K562 (cell line): Measurements from ENCODE around the gene ACTN2. TPM values are rescaled to one million over a fixed set of nuclear protein-coding genes. Genes with fewer than 3 reads are reported as not detected.

Source experiments
- DPF2 ChIP-seq: fragments of 450-650 bp; IDR thresholded peaks from 2 replicates; pipeline ENCODE4 v1.6.1; 2016
- KAT7 ChIP-seq: sonication (generic); formaldehyde crosslinking; IDR thresholded peaks from 2 replicates; pipeline ENCODE4 v1.8.0; 2022; ENCODE audit warnings: missing genetic modification reagents, mild to moderate bottlenecking, borderline replicate concordance
- KLF16 ChIP-seq: IDR thresholded peaks from 2 replicates; pipeline ENCODE4 v1.6.1; 2016; ENCODE audit warnings: antibody characterized with exemption
- MGA ChIP-seq: fragments of 450-650 bp; IDR thresholded peaks from 2 replicates; pipeline ENCODE4 v1.6.1; 2016; ENCODE audit warnings: mild to moderate bottlenecking, moderate library complexity
- ZNF121 ChIP-seq: sonication (generic); formaldehyde crosslinking; conservative IDR thresholded peaks from 2 replicates; pipeline ENCODE4 v1.8.0; 2022; ENCODE audit warnings: missing genetic modification reagents
- ZNF165 ChIP-seq: fragments of 250-450 bp; sonication (Bioruptor Pico); IDR thresholded peaks from 2 replicates; pipeline ENCODE4 v1.4.0; 2020; ENCODE audit warnings: borderline replicate concordance
- ZNF766 ChIP-seq: fragments of 200-800 bp; sonication (Bioruptor generic); conservative IDR thresholded peaks from 2 replicates; pipeline ENCODE4 v1.6.1; 2016; ENCODE audit warnings: missing genetic modification characterization, missing compliant biosample characterization
- polyA plus RNA-seq, 8 experiments: library from polyadenylated mRNA; depleted of rRNA in 4 of 8; stranded (reverse) in 5 of 8; unstranded in 3 of 8; fragments of >200 nt; fragmentation: Nextera tagmentation in 2 of 8; fragmentation: Illumina TruSeq in 1 of 8; extraction: Ambion mirVana in 2 of 8; extraction: Trizol in 1 of 8; gene quantifications; 2 replicates each; pipeline versions ENCODE4 v1.2.1 to v1.2.3, GENCODE V29; 2011 to 2014; ENCODE audit warnings: inconsistent platforms in 1 of 8, missing spikeins in 1 of 8
- total RNA-seq, 7 experiments: library from RNA; depleted of rRNA in 6 of 7; stranded (reverse); fragments of >200 nt in 6 of 7; fragmentation: Illumina TruSeq in 2 of 7; extraction: Trizol in 2 of 7; gene quantifications; 2 replicates each; pipeline versions ENCODE4 v1.2.1 to v1.2.3, GENCODE V29; 2011 to 2021; ENCODE audit warnings: low replicate concordance in 1 of 7
- TF ChIP-seq, protein P1 (sequence below): sonication (generic); formaldehyde crosslinking; IDR thresholded peaks from 2 replicates; pipeline ENCODE4 v1.8.0; 2022; ENCODE audit warnings: mild to moderate bottlenecking, missing genetic modification reagents, borderline replicate concordance
- TF ChIP-seq, protein P2 (sequence below), 2 experiments: IDR thresholded peaks; 2 replicates each; pipeline ENCODE4 v1.6.1; 2011; ENCODE audit warnings: borderline replicate concordance in 1 of 2, control low read depth in 1 of 2, low read depth in 1 of 2, low read length in 1 of 2, mild to moderate bottlenecking in 1 of 2, mixed read lengths in 1 of 2, moderate library complexity in 1 of 2; ENCODE audit not compliant: insufficient read depth in 1 of 2, insufficient read length in 1 of 2, poor library complexity in 1 of 2, severe bottlenecking in 1 of 2; ENCODE audit errors: extremely low read depth in 1 of 2
- TF ChIP-seq, protein P3 (sequence below): IDR thresholded peaks from 3 replicates; pipeline ENCODE4 v1.6.1; 2011; ENCODE audit warnings: borderline replicate concordance, mild to moderate bottlenecking; ENCODE audit not compliant: insufficient read length, insufficient read depth

ACTN2 gene
- total and polyA plus RNA-seq, 9 of the 15 experiments (the other 6 are each of a cell fraction or from before 2014, with no cell fraction given), result 0.18 to 0.94 (median 0.42) TPM

GRCh38 chr1:236760480-236760879 lies 74.2 kb downstream of the ACTN2 start (continued):
- TF ChIP-seq, protein P1, sequence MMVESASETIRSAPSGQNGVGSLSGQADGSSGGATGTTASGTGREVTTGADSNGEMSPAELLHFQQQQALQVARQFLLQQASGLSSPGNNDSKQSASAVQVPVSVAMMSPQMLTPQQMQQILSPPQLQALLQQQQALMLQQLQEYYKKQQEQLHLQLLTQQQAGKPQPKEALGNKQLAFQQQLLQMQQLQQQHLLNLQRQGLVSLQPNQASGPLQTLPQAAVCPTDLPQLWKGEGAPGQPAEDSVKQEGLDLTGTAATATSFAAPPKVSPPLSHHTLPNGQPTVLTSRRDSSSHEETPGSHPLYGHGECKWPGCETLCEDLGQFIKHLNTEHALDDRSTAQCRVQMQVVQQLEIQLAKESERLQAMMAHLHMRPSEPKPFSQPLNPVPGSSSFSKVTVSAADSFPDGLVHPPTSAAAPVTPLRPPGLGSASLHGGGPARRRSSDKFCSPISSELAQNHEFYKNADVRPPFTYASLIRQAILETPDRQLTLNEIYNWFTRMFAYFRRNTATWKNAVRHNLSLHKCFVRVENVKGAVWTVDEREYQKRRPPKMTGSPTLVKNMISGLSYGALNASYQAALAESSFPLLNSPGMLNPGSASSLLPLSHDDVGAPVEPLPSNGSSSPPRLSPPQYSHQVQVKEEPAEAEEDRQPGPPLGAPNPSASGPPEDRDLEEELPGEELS, result no peak
- TF ChIP-seq, protein P2, sequence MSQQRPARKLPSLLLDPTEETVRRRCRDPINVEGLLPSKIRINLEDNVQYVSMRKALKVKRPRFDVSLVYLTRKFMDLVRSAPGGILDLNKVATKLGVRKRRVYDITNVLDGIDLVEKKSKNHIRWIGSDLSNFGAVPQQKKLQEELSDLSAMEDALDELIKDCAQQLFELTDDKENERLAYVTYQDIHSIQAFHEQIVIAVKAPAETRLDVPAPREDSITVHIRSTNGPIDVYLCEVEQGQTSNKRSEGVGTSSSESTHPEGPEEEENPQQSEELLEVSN (IDR thresholded peaks at IDR 0.05; ENCODE audit: borderline replicate concordance in 1 of 2, extremely low read depth in 1 of 2, insufficient read depth in 1 of 2, insufficient read length in 1 of 2, low read depth in 1 of 2, low read length in 1 of 2, poor library complexity in 1 of 2, severe bottlenecking in 1 of 2), result no peak
- TF ChIP-seq DPF2, result no peak
- no peak for TF ChIP-seq KLF16
- TF ChIP-seq, protein P3, sequence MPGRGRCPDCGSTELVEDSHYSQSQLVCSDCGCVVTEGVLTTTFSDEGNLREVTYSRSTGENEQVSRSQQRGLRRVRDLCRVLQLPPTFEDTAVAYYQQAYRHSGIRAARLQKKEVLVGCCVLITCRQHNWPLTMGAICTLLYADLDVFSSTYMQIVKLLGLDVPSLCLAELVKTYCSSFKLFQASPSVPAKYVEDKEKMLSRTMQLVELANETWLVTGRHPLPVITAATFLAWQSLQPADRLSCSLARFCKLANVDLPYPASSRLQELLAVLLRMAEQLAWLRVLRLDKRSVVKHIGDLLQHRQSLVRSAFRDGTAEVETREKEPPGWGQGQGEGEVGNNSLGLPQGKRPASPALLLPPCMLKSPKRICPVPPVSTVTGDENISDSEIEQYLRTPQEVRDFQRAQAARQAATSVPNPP, result no peak
- no peak for TF ChIP-seq MGA
- no peak for TF ChIP-seq ZNF766 (CRISPR knock-in tag)
- TF ChIP-seq ZNF121 (CRISPR knock-in tag), result no peak
- no peak for TF ChIP-seq KAT7
- no peak for TF ChIP-seq ZNF165 (CRISPR knock-in tag)
